DOHH2 (cell line): ENCODE measurements around the gene HCRTR1.

Experiments used
- CTCF ChIP-seq: fragments of 200-600 bp; sonication (generic); IDR thresholded peaks from one replicate; pipeline ENCODE4 v1.5.1; 2014; ENCODE audit warnings: antibody characterized with exemption, mild to moderate bottlenecking, low read depth, low read length; ENCODE audit not compliant: poor library complexity, severe bottlenecking
- EZH2phosphoT487 ChIP-seq: fragments of 200-600 bp; sonication (generic); IDR thresholded peaks from 2 replicates; pipeline ENCODE4 v1.6.1; 2017; ENCODE audit warnings: borderline replicate concordance, mild to moderate bottlenecking, antibody characterized with exemption, low read length, moderate library complexity, mixed read lengths

GRCh38 chr1:31665234-31665878 is 47.9 kb downstream of the HCRTR1 start:
- TF ChIP-seq CTCF (no peak), EZH2phosphoT487 (no peak)
